Nephron progenitor cell (in vitro differentiated cells): ENCODE results near the gene HSDL2.

Source experiments
- DNase-seq: peaks from one replicate; pipeline ENCODE4 v3.0.0; 2021
- H3K27ac Mint-ChIP-seq: 2 replicates; pipeline ENCODE4 v1.8.0; 2021; ENCODE audit warnings: mild to moderate bottlenecking, moderate library complexity, mixed read lengths
- H3K27me3 Mint-ChIP-seq: 2 replicates; pipeline ENCODE4 v1.8.0; 2021; ENCODE audit warnings: mild to moderate bottlenecking, low read depth, mixed read lengths; ENCODE audit not compliant: poor library complexity
- H3K36me3 Mint-ChIP-seq: 2 replicates; pipeline ENCODE4 v1.8.0; 2021; ENCODE audit warnings: low read depth, mixed read lengths
- H3K4me1 Mint-ChIP-seq: 2 replicates; pipeline ENCODE4 v1.8.0; 2021; ENCODE audit warnings: mixed read lengths
- H3K4me3 Mint-ChIP-seq: 2 replicates; pipeline ENCODE4 v1.8.0; 2021; ENCODE audit warnings: mild to moderate bottlenecking, moderate library complexity, mixed read lengths
- H3K9me3 Mint-ChIP-seq: 2 replicates; pipeline ENCODE4 v1.8.0; 2021; ENCODE audit warnings: mild to moderate bottlenecking, moderate library complexity, mixed read lengths
- TF ChIP-seq, protein P1 (sequence below): fragments of 200-600 bp; sonication (generic); IDR thresholded peaks from 2 replicates; pipeline ENCODE4 v1.5.0; 2021; ENCODE audit warnings: antibody characterized with exemption

HSDL2 gene

DNA sequence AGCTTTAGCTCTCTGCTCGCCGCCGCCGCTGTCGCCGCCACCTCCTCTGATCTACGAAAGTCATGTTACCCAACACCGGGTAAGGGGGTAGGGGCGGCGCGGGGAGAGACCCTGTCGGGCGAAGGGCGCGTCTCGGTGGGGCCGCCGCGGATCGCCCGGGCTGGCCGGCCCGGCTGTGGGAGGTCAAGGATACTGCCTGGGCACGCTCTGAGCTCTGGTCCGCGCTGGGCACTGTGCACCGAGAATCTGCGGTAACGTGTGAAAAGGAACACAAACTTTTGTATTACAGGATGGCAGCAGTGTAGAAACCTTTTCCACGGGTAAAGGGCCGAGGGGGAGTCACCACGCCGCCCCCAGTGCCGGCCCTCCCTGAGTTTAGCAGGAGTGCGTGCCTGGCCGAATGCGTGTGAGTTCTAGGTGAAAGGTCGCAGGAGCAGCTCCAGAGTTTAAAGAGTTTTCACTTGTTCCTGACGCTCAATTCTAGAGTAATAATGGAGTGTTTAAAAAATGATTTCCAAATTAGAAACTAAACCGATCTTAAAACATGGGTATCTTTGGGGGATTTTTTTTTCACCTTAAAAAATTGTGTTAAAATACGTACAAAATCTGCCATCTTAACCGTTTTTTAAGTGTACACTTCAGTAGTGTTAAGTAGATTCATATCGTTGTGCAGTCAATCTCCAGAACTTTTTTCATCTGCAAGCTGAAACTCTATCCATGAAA, at the start of gene HSDL2:
HSDL2 (plus strand) TSS at position 7 of the 723 bp plus-strand sequence; CDS start at position 63, 56 bp downstream.
- Mint-ChIP-seq H3K9me3 (peaks cover 32% of the 10 kb centered on the region), H3K27me3 (no peaks in the 10 kb centered on the region), H3K4me3 (peak within 1 kb of the TSS; percentile 96), H3K4me1 (peaks cover 64% of the 10 kb centered on the region), H3K27ac (peak within 1 kb of the TSS; percentile 99), H3K36me3 (peaks cover 40% of the 10 kb centered on the region)
- DNase-seq, result no peak
- TF ChIP-seq, protein P1, sequence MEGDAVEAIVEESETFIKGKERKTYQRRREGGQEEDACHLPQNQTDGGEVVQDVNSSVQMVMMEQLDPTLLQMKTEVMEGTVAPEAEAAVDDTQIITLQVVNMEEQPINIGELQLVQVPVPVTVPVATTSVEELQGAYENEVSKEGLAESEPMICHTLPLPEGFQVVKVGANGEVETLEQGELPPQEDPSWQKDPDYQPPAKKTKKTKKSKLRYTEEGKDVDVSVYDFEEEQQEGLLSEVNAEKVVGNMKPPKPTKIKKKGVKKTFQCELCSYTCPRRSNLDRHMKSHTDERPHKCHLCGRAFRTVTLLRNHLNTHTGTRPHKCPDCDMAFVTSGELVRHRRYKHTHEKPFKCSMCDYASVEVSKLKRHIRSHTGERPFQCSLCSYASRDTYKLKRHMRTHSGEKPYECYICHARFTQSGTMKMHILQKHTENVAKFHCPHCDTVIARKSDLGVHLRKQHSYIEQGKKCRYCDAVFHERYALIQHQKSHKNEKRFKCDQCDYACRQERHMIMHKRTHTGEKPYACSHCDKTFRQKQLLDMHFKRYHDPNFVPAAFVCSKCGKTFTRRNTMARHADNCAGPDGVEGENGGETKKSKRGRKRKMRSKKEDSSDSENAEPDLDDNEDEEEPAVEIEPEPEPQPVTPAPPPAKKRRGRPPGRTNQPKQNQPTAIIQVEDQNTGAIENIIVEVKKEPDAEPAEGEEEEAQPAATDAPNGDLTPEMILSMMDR, result no peak

DNA sequence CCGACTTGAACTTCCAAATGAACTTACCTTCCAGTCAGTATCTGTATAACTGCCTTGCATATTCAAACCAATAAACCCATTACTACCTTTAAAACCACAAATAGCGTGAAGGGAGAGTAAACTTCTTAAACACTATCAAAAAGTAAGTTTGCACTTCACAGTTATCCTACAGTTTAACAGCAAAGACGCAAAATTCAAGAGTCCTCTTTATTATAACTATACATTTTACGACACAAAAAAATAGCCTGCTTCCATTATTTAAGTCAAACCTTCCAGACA, 48.3 kb upstream of the HSDL2 start:
- Mint-ChIP-seq H3K27ac (no peak overlapping the region), H3K9me3 (peaks cover 4% of the 10 kb centered on the region), H3K4me1 (peaks cover 34% of the 10 kb centered on the region), H3K4me3 (peak overlapping the region; percentile 97), H3K36me3 (peaks cover 9% of the 10 kb centered on the region), H3K27me3 (no peaks in the 10 kb centered on the region)
- DNase-seq, result no peak
- TF ChIP-seq, protein P1, result no peak

DNA sequence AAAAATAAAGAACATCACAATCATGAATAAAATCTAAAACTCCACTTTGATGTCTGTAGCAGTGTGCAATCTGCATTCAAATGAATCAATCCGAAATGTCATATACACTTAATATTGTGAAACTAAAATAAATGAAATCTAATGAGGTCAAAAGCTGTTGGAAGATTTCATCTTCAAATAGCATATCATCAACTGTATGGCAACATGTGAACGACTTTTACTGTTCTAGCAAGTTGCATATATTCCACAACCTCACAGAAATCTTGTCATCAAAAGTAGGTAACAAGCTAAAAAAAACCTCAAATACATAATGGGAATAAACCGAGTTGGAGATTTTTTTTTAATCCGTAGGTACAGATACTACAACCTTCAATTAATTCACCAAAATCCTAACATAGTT, 47.7 kb upstream of the HSDL2 start:
- Mint-ChIP-seq H3K27me3 (peaks cover 3% of the 10 kb centered on the region), H3K4me1 (peaks cover 34% of the 10 kb centered on the region), H3K4me3 (peak overlapping the region; percentile 97), H3K9me3 (peaks cover 4% of the 10 kb centered on the region), H3K27ac (peak overlapping the region; percentile 91), H3K36me3 (peaks cover 9% of the 10 kb centered on the region)
- TF ChIP-seq, protein P1, result no peak
- DNase-seq, result no peak

DNA sequence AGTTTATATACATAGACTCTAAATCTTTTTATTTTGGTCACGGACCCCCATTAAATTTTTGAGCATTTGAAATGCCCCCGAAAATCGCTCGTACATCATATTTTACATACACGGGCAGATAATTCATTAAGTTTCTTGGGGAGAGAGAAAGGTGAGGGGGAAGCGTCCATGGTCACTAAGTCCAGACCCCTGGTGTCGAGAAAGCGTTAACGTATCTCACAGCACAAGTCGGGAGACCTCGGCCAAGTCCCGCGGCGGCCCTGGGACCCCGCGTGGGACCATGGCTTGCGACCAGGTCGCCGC, 47.3 kb upstream of the HSDL2 start:
- no peak for DNase-seq
- peaks cover 9% of the 10 kb centered on the region for H3K36me3 Mint-ChIP-seq
- H3K27me3 Mint-ChIP-seq, result peaks cover 4% of the 10 kb centered on the region
- peak overlapping the region; percentile 97 for H3K4me3 Mint-ChIP-seq
- peaks cover 4% of the 10 kb centered on the region for H3K9me3 Mint-ChIP-seq
- TF ChIP-seq, protein P1, result no peak
- peak overlapping the region; percentile 91 for H3K27ac Mint-ChIP-seq
- peaks cover 34% of the 10 kb centered on the region for H3K4me1 Mint-ChIP-seq

DNA sequence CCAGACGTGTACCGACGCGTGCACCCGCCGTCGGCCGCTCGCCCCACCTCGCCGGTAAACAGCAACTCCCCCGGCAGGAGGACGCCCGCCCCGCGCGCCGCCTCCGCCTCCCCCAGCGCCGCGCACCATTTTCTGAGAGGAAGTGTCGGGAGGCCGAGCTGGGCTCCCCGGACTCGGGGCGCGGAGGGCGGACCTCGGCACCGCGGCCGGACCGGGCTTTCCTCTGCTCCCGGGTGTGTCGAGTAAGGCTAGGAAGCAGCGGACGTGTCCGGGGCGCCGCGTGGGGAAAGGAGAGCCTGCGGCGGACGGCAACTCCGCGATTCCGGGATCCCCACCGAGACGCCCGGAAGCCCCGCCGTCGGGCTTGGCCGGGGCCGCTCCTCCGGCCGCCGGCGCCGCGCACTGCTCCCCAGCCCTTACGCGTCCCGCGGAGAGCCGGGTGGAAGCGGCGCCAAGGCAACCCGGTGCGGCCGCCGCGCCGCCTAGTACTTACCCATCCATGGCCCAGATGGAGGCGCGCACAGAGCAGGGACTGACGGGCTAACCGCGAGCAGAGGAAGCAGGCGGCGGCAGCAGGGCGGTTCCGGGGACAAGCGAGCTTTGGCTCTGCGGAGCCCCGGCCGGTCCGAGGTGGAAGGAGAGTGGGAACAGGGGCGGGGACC, 46.8 kb upstream of the HSDL2 start, which contains the start of gene PTBP3:
PTBP3 (minus strand) TSS at position 643 of the 662 bp plus-strand sequence. CDS start 35,754 bp downstream, outside the sequence.
- TF ChIP-seq, protein P1, result no peak
- Mint-ChIP-seq H3K4me3 (peak within 1 kb of the TSS; percentile 97), H3K9me3 (peaks cover 4% of the 10 kb centered on the region), H3K27ac (peak within 1 kb of the TSS; percentile 97), H3K36me3 (peaks cover 9% of the 10 kb centered on the region), H3K4me1 (peaks cover 34% of the 10 kb centered on the region), H3K27me3 (peaks cover 4% of the 10 kb centered on the region)
- peak; percentile 80 for DNase-seq
